SJCRH30 (cell line): ENCODE results near the gene HARBI1. TPM values are rescaled to one million over a fixed set of nuclear protein-coding genes. Genes with fewer than 3 reads are reported as not detected.
A peak's percentile ranks its signal among the peaks of the same experiment; 100 is the strongest.

Source experiments
- DNase-seq, 2 experiments: peaks; one replicate each; pipeline ENCODE4 v3.0.0-alpha.2; 2015 to 2020
- H3K27ac ChIP-seq: fragments of 250-450 bp; sonication (Bioruptor Pico); 2 replicates; pipeline ENCODE4 v1.5.1; 2020; ENCODE audit warnings: mild to moderate bottlenecking, moderate library complexity
- H3K27me3 ChIP-seq: fragments of 250-450 bp; sonication (Bioruptor Pico); 2 replicates; pipeline ENCODE4 v1.5.1; 2020; ENCODE audit warnings: mild to moderate bottlenecking, moderate library complexity
- H3K36me3 ChIP-seq: fragments of 250-450 bp; sonication (Bioruptor Pico); 2 replicates; pipeline ENCODE4 v1.5.1; 2020; ENCODE audit warnings: mild to moderate bottlenecking, moderate library complexity
- H3K4me1 ChIP-seq: fragments of 250-450 bp; sonication (Bioruptor Pico); 2 replicates; pipeline ENCODE4 v1.5.1; 2020; ENCODE audit warnings: mild to moderate bottlenecking, moderate library complexity
- H3K4me3 ChIP-seq: fragments of 250-450 bp; sonication (Bioruptor Pico); 2 replicates; pipeline ENCODE4 v1.5.1; 2020; ENCODE audit warnings: mild to moderate bottlenecking, moderate library complexity
- H3K9me3 ChIP-seq: fragments of 250-450 bp; sonication (Bioruptor Pico); replicated peaks from 2 replicates; pipeline ENCODE4 v1.5.1; 2020; ENCODE audit warnings: mild to moderate bottlenecking, moderate library complexity
- total RNA-seq: library from RNA; depleted of rRNA; stranded (reverse); fragments of >200 nt; shearing (Covaris generic); gene quantifications from 2 replicates; pipeline ENCODE4 v1.2.3, GENCODE V29; 2014; rRNA removed

The HARBI1 gene
- total RNA-seq: 8.4 and 9.3 TPM in 2 replicates

- DNase-seq: peak; percentile 88 to 90
- Histone ChIP-seq H3K9me3 (no peaks in the 10 kb centered on the region), H3K27ac (peak within 1 kb of the TSS; percentile 98)
Observed at GRCh38 chr11:46617134-46617971, at the start of gene HARBI1, which contains the start of gene ATG13. Gene HARBI1 (minus strand): TSS chr11:46617227. CDS start chr11:46616237, 990 bp downstream. Gene ATG13 (plus strand): TSS chr11:46617553. CDS start chr11:46644292, 26,739 bp downstream.

GRCh38 chr11:46666516-46666915 is 49.5 kb upstream of the HARBI1 start:
- Histone ChIP-seq H3K27me3 (no peaks in the 10 kb centered on the region), H3K9me3 (no peaks in the 10 kb centered on the region), H3K4me3 (no peak overlapping the region), H3K27ac (no peak overlapping the region), H3K4me1 (peaks cover 3% of the 10 kb centered on the region; the same call in 1 of the 2 replicates), H3K36me3 (peaks cover 61% of the 10 kb centered on the region)
- no peak for DNase-seq

More at GRCh38 chr11:46617134-46617971, at the start of gene HARBI1, which contains the start of gene ATG13:
- Histone ChIP-seq H3K4me1 (peaks cover 7% of the 10 kb centered on the region; the same call in 1 of the 2 replicates), H3K27me3 (no peaks in the 10 kb centered on the region), H3K4me3 (peak within 1 kb of the TSS; percentile 96), H3K36me3 (no peaks in the 10 kb centered on the region)

- Histone ChIP-seq H3K27ac (no peak overlapping the region), H3K36me3 (peaks cover 59% of the 10 kb centered on the region), H3K27me3 (no peaks in the 10 kb centered on the region), H3K4me3 (no peak overlapping the region), H3K9me3 (no peaks in the 10 kb centered on the region), H3K4me1 (no peaks in the 10 kb centered on the region; the same call in 1 of the 2 replicates)
- DNase-seq: no peak
Observed at GRCh38 chr11:46665356-46665755, 48.3 kb upstream of the HARBI1 start.

- H3K4me3 ChIP-seq: no peak overlapping the region
- H3K27me3 ChIP-seq: no peaks in the 10 kb centered on the region
- no peak for DNase-seq
- peaks cover 55% of the 10 kb centered on the region for H3K36me3 ChIP-seq
- no peaks in the 10 kb centered on the region; the same call in 1 of the 2 replicates for H3K4me1 ChIP-seq
- no peak overlapping the region for H3K27ac ChIP-seq
- H3K9me3 ChIP-seq: no peaks in the 10 kb centered on the region
Observed at GRCh38 chr11:46664612-46665011, 47.6 kb upstream of the HARBI1 start.

GRCh38 chr11:46663277-46663940 is 46.4 kb upstream of the HARBI1 start:
- Histone ChIP-seq H3K27ac (no peak overlapping the region), H3K4me1 (no peaks in the 10 kb centered on the region; the same call in 1 of the 2 replicates), H3K36me3 (peaks cover 55% of the 10 kb centered on the region), H3K4me3 (no peak overlapping the region), H3K9me3 (no peaks in the 10 kb centered on the region), H3K27me3 (no peaks in the 10 kb centered on the region)
- no peak for DNase-seq

GRCh38 chr11:46662366-46662765 is 45.3 kb upstream of the HARBI1 start:
- H3K4me1 ChIP-seq: no peaks in the 10 kb centered on the region
- H3K4me3 ChIP-seq: no peak overlapping the region
- H3K27ac ChIP-seq: no peak overlapping the region
- no peaks in the 10 kb centered on the region for H3K9me3 ChIP-seq
- H3K36me3 ChIP-seq: peaks cover 57% of the 10 kb centered on the region
- DNase-seq: no peak
- H3K27me3 ChIP-seq: no peaks in the 10 kb centered on the region

GRCh38 chr11:46661836-46662235 is 44.8 kb upstream of the HARBI1 start:
- no peak for DNase-seq
- no peaks in the 10 kb centered on the region for H3K9me3 ChIP-seq
- H3K4me3 ChIP-seq: no peak overlapping the region
- H3K36me3 ChIP-seq: peaks cover 58% of the 10 kb centered on the region
- no peaks in the 10 kb centered on the region for H3K27me3 ChIP-seq
- no peak overlapping the region for H3K27ac ChIP-seq
- no peaks in the 10 kb centered on the region for H3K4me1 ChIP-seq

GRCh38 chr11:46659908-46660307 is 42.9 kb upstream of the HARBI1 start:
- H3K9me3 ChIP-seq: no peaks in the 10 kb centered on the region
- no peak for DNase-seq
- no peaks in the 10 kb centered on the region for H3K27me3 ChIP-seq
- H3K27ac ChIP-seq: no peak overlapping the region
- H3K4me3 ChIP-seq: no peak overlapping the region
- H3K4me1 ChIP-seq: no peaks in the 10 kb centered on the region
- peaks cover 56% of the 10 kb centered on the region for H3K36me3 ChIP-seq

- no peak for DNase-seq
- Histone ChIP-seq H3K9me3 (no peaks in the 10 kb centered on the region), H3K27ac (no peak overlapping the region), H3K4me3 (no peak overlapping the region), H3K36me3 (peaks cover 51% of the 10 kb centered on the region), H3K27me3 (no peaks in the 10 kb centered on the region), H3K4me1 (no peaks in the 10 kb centered on the region)
Observed at GRCh38 chr11:46658259-46658658, 41.2 kb upstream of the HARBI1 start.

- no peaks in the 10 kb centered on the region for H3K9me3 ChIP-seq
- H3K4me1 ChIP-seq: no peaks in the 10 kb centered on the region
- H3K27ac ChIP-seq: no peak overlapping the region
- peaks cover 51% of the 10 kb centered on the region for H3K36me3 ChIP-seq
- DNase-seq: no peak
- H3K4me3 ChIP-seq: no peak overlapping the region
- no peaks in the 10 kb centered on the region for H3K27me3 ChIP-seq
Observed at GRCh38 chr11:46657186-46657585, 40.2 kb upstream of the HARBI1 start.

- Histone ChIP-seq H3K4me3 (no peak overlapping the region), H3K4me1 (no peaks in the 10 kb centered on the region), H3K27ac (no peak overlapping the region), H3K9me3 (no peaks in the 10 kb centered on the region), H3K36me3 (peaks cover 60% of the 10 kb centered on the region), H3K27me3 (no peaks in the 10 kb centered on the region)
- no peak for DNase-seq
Observed at GRCh38 chr11:46655631-46656030, 38.6 kb upstream of the HARBI1 start.

- Histone ChIP-seq H3K4me1 (peaks cover 20% of the 10 kb centered on the region), H3K27me3 (no peaks in the 10 kb centered on the region), H3K4me3 (no peak overlapping the region), H3K27ac (peak overlapping the region; percentile 66), H3K36me3 (peaks cover 33% of the 10 kb centered on the region), H3K9me3 (no peaks in the 10 kb centered on the region)
- DNase-seq: peak; percentile 67 to 85
Observed at GRCh38 chr11:46649180-46649738, 32.2 kb upstream of the HARBI1 start.

- Histone ChIP-seq H3K27me3 (no peaks in the 10 kb centered on the region), H3K27ac (peak overlapping the region; percentile 68), H3K36me3 (peaks cover 17% of the 10 kb centered on the region), H3K9me3 (no peaks in the 10 kb centered on the region), H3K4me1 (peaks cover 17% of the 10 kb centered on the region), H3K4me3 (no peak overlapping the region)
- DNase-seq: no peak
Observed at GRCh38 chr11:46643986-46644385, 27.0 kb upstream of the HARBI1 start.

- H3K9me3 ChIP-seq: no peaks in the 10 kb centered on the region
- no peak overlapping the region for H3K4me3 ChIP-seq
- DNase-seq: peak; percentile 69 to 76
- peaks cover 17% of the 10 kb centered on the region for H3K36me3 ChIP-seq
- no peaks in the 10 kb centered on the region for H3K27me3 ChIP-seq
- H3K4me1 ChIP-seq: peaks cover 13% of the 10 kb centered on the region
- peak overlapping the region; percentile 68 for H3K27ac ChIP-seq
Observed at GRCh38 chr11:46643531-46643930, 26.5 kb upstream of the HARBI1 start.
